DND-41 (cell line): ENCODE results near the gene CARS1.

Experiments used
- CTCF ChIP-seq: IDR thresholded peaks from 2 replicates; pipeline ENCODE4 v1.5.1; 2012; ENCODE audit warnings: borderline replicate concordance, low read length, moderate library complexity, mild to moderate bottlenecking; ENCODE audit not compliant: poor library complexity, severe bottlenecking; ENCODE audit errors: extremely low read depth
- EZH2 ChIP-seq: IDR thresholded peaks from 3 replicates; pipeline ENCODE4 v1.6.1; 2012; ENCODE audit warnings: borderline replicate concordance, low read depth, mild to moderate bottlenecking, moderate library complexity, low read length, inconsistent platforms; ENCODE audit not compliant: severe bottlenecking

GRCh38 chr11:3046190-3046589, 11.0 kb downstream of the CARS1 start:
- TF ChIP-seq EZH2 (no peak), CTCF (peak; percentile 39)
